Peyer's patch (tissue), 4 donors: ENCODE results near the gene SPON1. TPM values are rescaled to one million over a fixed set of nuclear protein-coding genes. Genes with fewer than 3 reads are reported as not detected.

Experiments used
- DNase-seq, 3 donors: peaks; one replicate each; pipeline ENCODE4 v3.0.0-alpha.2; 2017 to 2019
- H3K27ac ChIP-seq, 4 donors: fragments of 200-600 bp; sonication (generic); one replicate each; pipeline ENCODE4 v1.5.1; 2016 to 2019
- H3K27me3 ChIP-seq, 2 donors: fragments of 200-600 bp; sonication (generic); one replicate each; pipeline ENCODE4 v1.5.1; 2019
- H3K36me3 ChIP-seq, 3 donors: fragments of 200-600 bp; sonication (generic); one replicate each; pipeline ENCODE4 v1.5.1; 2016 to 2019
- H3K4me1 ChIP-seq, 4 donors: fragments of 200-600 bp; sonication (generic); one replicate each; pipeline ENCODE4 v1.5.1; 2016 to 2019
- H3K4me3 ChIP-seq, 4 donors: fragments of 200-600 bp; sonication (generic); 1 replicate in 3 of 4; 2 replicates in 1 of 4; pipeline ENCODE4 v1.5.1; 2016 to 2019; ENCODE audit warnings: mild to moderate bottlenecking in 1 of 4
- H3K9me3 ChIP-seq, 4 donors: fragments of 200-600 bp; sonication (generic); one replicate each; pipeline ENCODE4 v1.5.1; 2016 to 2019; ENCODE audit warnings: mild to moderate bottlenecking in 1 of 4
- CTCF ChIP-seq, 6 experiments: fragments of 450-650 bp in 4 of 6; fragments of 200-600 bp in 2 of 6; sonication (generic) in 1 of 6; IDR thresholded peaks; one replicate each; pipeline ENCODE4 v1.5.1; 2017 to 2019; ENCODE audit warnings: antibody characterized with exemption in 6 of 6, mild to moderate bottlenecking in 3 of 6, moderate library complexity in 1 of 6
- POLR2A ChIP-seq, 2 donors: fragments of 450-650 bp; IDR thresholded peaks; one replicate each; pipeline ENCODE4 v1.5.1; 2017; ENCODE audit warnings: antibody characterized with exemption in 2 of 2, mild to moderate bottlenecking in 2 of 2, moderate library complexity in 2 of 2
- total RNA-seq, 4 donors: library from RNA; depleted of rRNA; stranded (reverse); fragments of >200 nt; gene quantifications; one replicate each; pipeline ENCODE4 v1.1.0, GENCODE V29; 2016

Gene SPON1
- total RNA-seq, 4 donors from 2014 or later, result 26.4 to 53.8 (median 48.3) TPM

- TF ChIP-seq CTCF (IDR thresholded peaks at IDR 0.05) (no peak), POLR2A (IDR thresholded peaks at IDR 0.05) (no peak)
- DNase-seq, result no peak
- H3K4me1 ChIP-seq, result no peaks in the 10 kb centered on the region
- no peaks in the 10 kb centered on the region for H3K9me3 ChIP-seq
- no peaks in the 10 kb centered on the region for H3K27me3 ChIP-seq
- H3K36me3 ChIP-seq, result no peaks in the 10 kb centered on the region
- H3K4me3 ChIP-seq, result no peak overlapping the region
- no peak overlapping the region for H3K27ac ChIP-seq
Observed at GRCh38 chr11:14203321-14203720, 240.8 kb downstream of the SPON1 start.

- H3K27ac ChIP-seq, result no peak overlapping the region
Observed at GRCh38 chr11:14212986-14213385, 250.5 kb downstream of the SPON1 start.

GRCh38 chr11:14218728-14219127 lies 256.2 kb downstream of the SPON1 start:
- no peak for DNase-seq
- TF ChIP-seq POLR2A (IDR thresholded peaks at IDR 0.05), result no peak
- no peak for TF ChIP-seq CTCF (IDR thresholded peaks at IDR 0.05)

More at GRCh38 chr11:14212986-14213385, 250.5 kb downstream of the SPON1 start:
- H3K4me1 ChIP-seq, result no peaks in the 10 kb centered on the region
- no peak overlapping the region for H3K4me3 ChIP-seq
- H3K27me3 ChIP-seq, result no peaks in the 10 kb centered on the region
- TF ChIP-seq CTCF (IDR thresholded peaks at IDR 0.05) (no peak), POLR2A (IDR thresholded peaks at IDR 0.05) (no peak)
- H3K9me3 ChIP-seq, result no peaks in the 10 kb centered on the region
- no peak for DNase-seq
- H3K36me3 ChIP-seq, result no peaks in the 10 kb centered on the region

GRCh38 chr11:14223636-14224288 lies 261.2 kb downstream of the SPON1 start:
- TF ChIP-seq POLR2A (IDR thresholded peaks at IDR 0.05), result no peak
- Histone ChIP-seq H3K4me3 (no peak overlapping the region), H3K4me1 (no peaks in the 10 kb centered on the region), H3K36me3 (no peaks in the 10 kb centered on the region), H3K9me3 (no peaks in the 10 kb centered on the region), H3K27me3 (no peaks in the 10 kb centered on the region), H3K27ac (no peak overlapping the region)
- no peak for DNase-seq

More at GRCh38 chr11:14218728-14219127, 256.2 kb downstream of the SPON1 start:
- Histone ChIP-seq H3K4me1 (no peaks in the 10 kb centered on the region), H3K36me3 (no peaks in the 10 kb centered on the region), H3K4me3 (no peak overlapping the region), H3K27ac (no peak overlapping the region), H3K27me3 (no peaks in the 10 kb centered on the region), H3K9me3 (no peaks in the 10 kb centered on the region)

GRCh38 chr11:14224395-14224794 lies 261.9 kb downstream of the SPON1 start:
- TF ChIP-seq POLR2A (IDR thresholded peaks at IDR 0.05) (no peak), CTCF (IDR thresholded peaks at IDR 0.05) (no peak)
- H3K36me3 ChIP-seq, result no peaks in the 10 kb centered on the region
- H3K27ac ChIP-seq, result no peak overlapping the region
- H3K27me3 ChIP-seq, result no peaks in the 10 kb centered on the region
- no peak for DNase-seq
- no peaks in the 10 kb centered on the region for H3K9me3 ChIP-seq
- no peak overlapping the region for H3K4me3 ChIP-seq
- no peaks in the 10 kb centered on the region for H3K4me1 ChIP-seq

GRCh38 chr11:14225666-14226065 lies 263.1 kb downstream of the SPON1 start:
- no peak for DNase-seq

More at GRCh38 chr11:14225666-14226065, 263.1 kb downstream of the SPON1 start:
- no peaks in the 10 kb centered on the region for H3K27me3 ChIP-seq
- H3K36me3 ChIP-seq, result no peaks in the 10 kb centered on the region
- H3K4me3 ChIP-seq, result no peak overlapping the region
- no peaks in the 10 kb centered on the region for H3K9me3 ChIP-seq
- H3K27ac ChIP-seq, result no peak overlapping the region
- TF ChIP-seq POLR2A (IDR thresholded peaks at IDR 0.05) (no peak), CTCF (IDR thresholded peaks at IDR 0.05) (no peak)
- no peaks in the 10 kb centered on the region for H3K4me1 ChIP-seq
